ENCODE results near the gene GNAL.
"Not testable (repeated sequence)": the region's sequence is repeated elsewhere in the genome, so short reads cannot be mapped to it uniquely, and the experiment has no call there.

GNAL gene

DNA sequence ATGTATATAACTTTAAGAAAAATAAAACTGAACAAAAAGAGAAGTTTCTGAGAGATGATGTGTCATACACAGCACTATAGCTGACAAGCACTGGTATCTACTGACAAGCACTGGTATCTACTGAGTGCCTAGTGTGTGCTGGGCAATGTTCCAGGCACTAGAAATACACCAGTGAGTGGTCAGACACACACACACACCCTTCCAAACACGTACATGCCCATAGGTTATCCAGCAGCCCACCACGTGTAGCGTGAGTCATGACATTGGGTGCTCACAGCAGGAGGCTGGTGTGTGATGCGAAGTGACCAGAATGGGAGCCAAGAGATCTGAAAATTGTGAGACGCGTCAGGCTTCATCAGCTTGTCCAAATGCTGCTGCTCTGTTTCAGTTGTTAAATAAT is 12.2 kb upstream of the GNAL start:
- H3K4me3 ChIP-seq (ENCODE audit: low read depth, low read length), result no peak overlapping the region
- peak; percentile 12 for DNase-seq (ENCODE audit: low read depth)
- TF ChIP-seq CTCF (IDR thresholded peaks at IDR 0.05; ENCODE audit: low read depth, low read length), result no peak
- TF ChIP-seq, protein P1, sequence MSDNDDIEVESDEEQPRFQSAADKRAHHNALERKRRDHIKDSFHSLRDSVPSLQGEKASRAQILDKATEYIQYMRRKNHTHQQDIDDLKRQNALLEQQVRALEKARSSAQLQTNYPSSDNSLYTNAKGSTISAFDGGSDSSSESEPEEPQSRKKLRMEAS (IDR thresholded peaks at IDR 0.05; ENCODE audit: low read depth, low read length), result no peak
- TF ChIP-seq POLR2A (IDR thresholded peaks at IDR 0.05; ENCODE audit: extremely low read depth, insufficient read length), result no peak
- no peak for TF ChIP-seq MYC (IDR thresholded peaks at IDR 0.05; ENCODE audit: low read depth, low read length)

- DNase-seq (ENCODE audit: low read depth), result no peak
- TF ChIP-seq, protein P1 (IDR thresholded peaks at IDR 0.05; ENCODE audit: low read depth, low read length), result no peak
- TF ChIP-seq MYC (IDR thresholded peaks at IDR 0.05; ENCODE audit: low read depth, low read length), result no peak
- TF ChIP-seq POLR2A (IDR thresholded peaks at IDR 0.05; ENCODE audit: extremely low read depth, insufficient read length), result no peak
- TF ChIP-seq CTCF (IDR thresholded peaks at IDR 0.05; ENCODE audit: low read depth, low read length), result no peak
- H3K4me3 ChIP-seq (ENCODE audit: low read depth, low read length), result no peak overlapping the region
These were observed 10.9 kb upstream of the GNAL start for GRCh38 chr18:11678211-11678610.

GRCh38 chr18:11689669-11690565 is 853 bp downstream of the GNAL start:
- H3K4me3 ChIP-seq (ENCODE audit: low read depth, low read length), result no peak overlapping the region
- TF ChIP-seq POLR2A (IDR thresholded peaks at IDR 0.05; ENCODE audit: extremely low read depth, insufficient read length), result no peak
- TF ChIP-seq, protein P1 (IDR thresholded peaks at IDR 0.05; ENCODE audit: low read depth, low read length), result no peak
- TF ChIP-seq MYC (IDR thresholded peaks at IDR 0.05; ENCODE audit: low read depth, low read length), result no peak
- TF ChIP-seq CTCF (IDR thresholded peaks at IDR 0.05; ENCODE audit: low read depth, low read length), result no peak
- peak; percentile 71 for DNase-seq (ENCODE audit: low read depth)

GRCh38 chr18:11690660-11691059 is 1.6 kb downstream of the GNAL start:
- not testable (repeated sequence) for H3K4me3 ChIP-seq (ENCODE audit: low read depth, low read length); DNase-seq (ENCODE audit: low read depth)

GRCh38 chr18:11695736-11696135 is 6.7 kb downstream of the GNAL start:
- no peak overlapping the region for H3K4me3 ChIP-seq (ENCODE audit: low read depth, low read length)
- TF ChIP-seq MYC (IDR thresholded peaks at IDR 0.05; ENCODE audit: low read depth, low read length) (no peak), CTCF (IDR thresholded peaks at IDR 0.05; ENCODE audit: low read depth, low read length) (no peak), POLR2A (IDR thresholded peaks at IDR 0.05; ENCODE audit: extremely low read depth, insufficient read length) (no peak)
- TF ChIP-seq, protein P1 (IDR thresholded peaks at IDR 0.05; ENCODE audit: low read depth, low read length), result no peak
- DNase-seq (ENCODE audit: low read depth), result no peak

DNA sequence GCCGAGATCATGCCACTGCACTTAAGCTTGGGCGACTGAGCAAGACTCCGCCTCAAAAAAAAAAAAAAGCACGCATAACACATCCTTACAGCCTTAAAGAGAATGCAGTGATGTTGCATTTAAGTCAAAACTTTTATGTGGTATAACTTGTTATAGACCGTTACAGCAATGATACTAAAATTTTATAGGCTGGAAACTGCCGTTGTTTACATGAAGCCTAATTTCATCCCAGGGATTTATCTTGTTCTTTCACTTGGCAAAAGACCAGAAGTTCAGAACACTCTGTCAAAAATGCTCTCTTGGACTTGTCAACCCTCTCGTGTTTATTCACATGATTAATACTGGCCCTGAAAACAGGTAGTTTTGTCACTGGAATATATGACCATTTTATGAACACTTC is 7.4 kb downstream of the GNAL start:
- H3K4me3 ChIP-seq (ENCODE audit: low read depth, low read length), result no peak overlapping the region
- TF ChIP-seq, protein P1 (IDR thresholded peaks at IDR 0.05; ENCODE audit: low read depth, low read length), result no peak
- DNase-seq (ENCODE audit: low read depth), result no peak

Data from NB4 (cell line).